ENCODE results near the gene COA1.
"Not testable (repeated sequence)": the region's sequence is repeated elsewhere in the genome, so short reads cannot be mapped to it uniquely, and the experiment has no call there.

Gene COA1

DNA sequence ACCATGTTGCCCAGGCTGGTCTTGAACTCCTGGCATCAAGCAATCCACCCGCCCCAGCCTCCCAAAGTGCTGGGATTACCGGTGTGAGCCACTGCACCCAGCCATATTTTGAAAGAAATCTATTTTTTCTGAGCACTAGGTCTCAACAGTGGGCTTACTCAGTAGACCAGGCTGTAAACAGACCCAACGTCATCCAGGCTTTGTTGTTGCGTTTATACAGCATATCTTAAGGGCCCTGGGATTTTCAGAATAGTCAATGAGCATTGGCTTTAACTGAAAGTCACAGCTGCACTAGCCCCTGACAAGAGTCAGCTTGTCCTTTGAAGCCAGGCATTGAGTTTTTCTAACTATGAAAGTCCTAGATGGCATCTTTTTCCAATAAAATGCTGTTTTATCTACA is 96.6 kb downstream of the COA1 start:
- Histone ChIP-seq H3K36me3 (ENCODE audit: control insufficient read depth, insufficient read depth, low read length) (peaks cover 3% of the 10 kb centered on the region), H3K4me3 (ENCODE audit: insufficient read depth, low read depth, low read length) (no peak overlapping the region), H3K27me3 (ENCODE audit: control insufficient read depth, insufficient read depth, low read length, poor library complexity, severe bottlenecking) (no peaks in the 10 kb centered on the region), H3K4me1 (ENCODE audit: control insufficient read depth, insufficient read depth, low read length) (no peaks in the 10 kb centered on the region), H3K9me3 (ENCODE audit: control insufficient read depth, low read length) (no peaks in the 10 kb centered on the region), H3K27ac (ENCODE audit: insufficient read depth, low read depth, low read length, poor library complexity, severe bottlenecking) (no peak overlapping the region)
- WGBS, 2 experiments: 93 to 96% methylated on average over 4 of the region's 4 CpGs

- H3K4me1 ChIP-seq (ENCODE audit: control insufficient read depth, insufficient read depth, low read length): no peaks in the 10 kb centered on the region
- H3K27me3 ChIP-seq (ENCODE audit: control insufficient read depth, insufficient read depth, low read length, poor library complexity, severe bottlenecking): no peaks in the 10 kb centered on the region
- no peaks in the 10 kb centered on the region for H3K9me3 ChIP-seq (ENCODE audit: control insufficient read depth, low read length)
- H3K36me3 ChIP-seq (ENCODE audit: control insufficient read depth, insufficient read depth, low read length): peaks cover under 1% of the 10 kb centered on the region
- no peak overlapping the region for H3K4me3 ChIP-seq (ENCODE audit: insufficient read depth, low read depth, low read length)
- no peak overlapping the region for H3K27ac ChIP-seq (ENCODE audit: insufficient read depth, low read depth, low read length, poor library complexity, severe bottlenecking)
- 93 to 95% methylated on average over 2 of the region's 2 CpGs for WGBS, 2 experiments
These were observed 97.8 kb downstream of the COA1 start for GRCh38 chr7:43631559-43631958.

DNA sequence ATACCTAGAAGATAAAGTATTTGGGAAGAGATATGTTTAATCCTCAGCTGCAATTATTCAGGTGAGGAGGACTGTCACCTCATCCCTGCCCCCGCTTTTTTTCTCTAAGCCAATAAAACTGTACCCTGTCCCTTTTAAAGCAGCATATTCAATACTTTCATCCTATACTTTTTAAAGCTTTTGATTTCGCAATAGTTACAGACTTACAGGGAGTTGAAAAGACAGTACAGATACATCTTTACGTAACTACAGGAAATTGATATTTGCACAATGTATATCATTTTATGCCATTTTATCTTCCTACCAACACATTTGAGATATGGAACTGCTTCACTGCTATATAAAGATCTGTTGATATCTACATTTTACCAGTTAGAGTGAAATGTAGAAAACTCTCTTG is 98.8 kb downstream of the COA1 start:
- no peak overlapping the region for H3K4me3 ChIP-seq (ENCODE audit: insufficient read depth, low read depth, low read length)
- H3K36me3 ChIP-seq (ENCODE audit: control insufficient read depth, insufficient read depth, low read length): no peaks in the 10 kb centered on the region
- H3K27me3 ChIP-seq (ENCODE audit: control insufficient read depth, insufficient read depth, low read length, poor library complexity, severe bottlenecking): no peaks in the 10 kb centered on the region
- H3K4me1 ChIP-seq (ENCODE audit: control insufficient read depth, insufficient read depth, low read length): no peaks in the 10 kb centered on the region
- no peaks in the 10 kb centered on the region for H3K9me3 ChIP-seq (ENCODE audit: control insufficient read depth, low read length)
- WGBS, 2 experiments: 97 to 98% methylated on average over 2 to 3 of the region's 3 CpGs
- no peak overlapping the region for H3K27ac ChIP-seq (ENCODE audit: insufficient read depth, low read depth, low read length, poor library complexity, severe bottlenecking)

GRCh38 chr7:43629857-43630256 is 99.5 kb downstream of the COA1 start:
- no peak overlapping the region for H3K4me3 ChIP-seq (ENCODE audit: insufficient read depth, low read depth, low read length)
- H3K27ac ChIP-seq (ENCODE audit: insufficient read depth, low read depth, low read length, poor library complexity, severe bottlenecking): no peak overlapping the region
- H3K9me3 ChIP-seq (ENCODE audit: control insufficient read depth, low read length): no peaks in the 10 kb centered on the region
- no peaks in the 10 kb centered on the region for H3K36me3 ChIP-seq (ENCODE audit: control insufficient read depth, insufficient read depth, low read length)
- WGBS, 2 experiments: 95 to 96% methylated on average over 5 to 6 of the region's 6 CpGs
- no peaks in the 10 kb centered on the region for H3K4me1 ChIP-seq (ENCODE audit: control insufficient read depth, insufficient read depth, low read length)
- H3K27me3 ChIP-seq (ENCODE audit: control insufficient read depth, insufficient read depth, low read length, poor library complexity, severe bottlenecking): no peaks in the 10 kb centered on the region

- Histone ChIP-seq H3K36me3 (ENCODE audit: control insufficient read depth, insufficient read depth, low read length) (peaks cover 4% of the 10 kb centered on the region), H3K4me1 (ENCODE audit: control insufficient read depth, insufficient read depth, low read length) (no peaks in the 10 kb centered on the region), H3K9me3 (ENCODE audit: control insufficient read depth, low read length) (no peaks in the 10 kb centered on the region), H3K27ac (ENCODE audit: insufficient read depth, low read depth, low read length, poor library complexity, severe bottlenecking) (no peak overlapping the region), H3K4me3 (ENCODE audit: insufficient read depth, low read depth, low read length) (no peak overlapping the region), H3K27me3 (ENCODE audit: control insufficient read depth, insufficient read depth, low read length, poor library complexity, severe bottlenecking) (no peaks in the 10 kb centered on the region)
- 92 to 97% methylated on average over 2 of the region's 2 CpGs for WGBS, 2 experiments
These were observed 100.9 kb downstream of the COA1 start for GRCh38 chr7:43628431-43628830.

- WGBS, 2 experiments: 89 to 100% methylated on average over 3 of the region's 3 CpGs
- not testable (repeated sequence) for H3K4me1 ChIP-seq (ENCODE audit: control insufficient read depth, insufficient read depth, low read length); H3K27ac ChIP-seq (ENCODE audit: insufficient read depth, low read depth, low read length, poor library complexity, severe bottlenecking); H3K4me3 ChIP-seq (ENCODE audit: insufficient read depth, low read depth, low read length); H3K9me3 ChIP-seq (ENCODE audit: control insufficient read depth, low read length); H3K36me3 ChIP-seq (ENCODE audit: control insufficient read depth, insufficient read depth, low read length); H3K27me3 ChIP-seq (ENCODE audit: control insufficient read depth, insufficient read depth, low read length, poor library complexity, severe bottlenecking)
These were observed 101.5 kb downstream of the COA1 start for GRCh38 chr7:43627798-43628197.

- no peaks in the 10 kb centered on the region for H3K9me3 ChIP-seq (ENCODE audit: control insufficient read depth, low read length)
- no peaks in the 10 kb centered on the region for H3K27me3 ChIP-seq (ENCODE audit: control insufficient read depth, insufficient read depth, low read length, poor library complexity, severe bottlenecking)
- H3K27ac ChIP-seq (ENCODE audit: insufficient read depth, low read depth, low read length, poor library complexity, severe bottlenecking): no peak overlapping the region
- WGBS, 2 experiments: 87 to 95% methylated on average over 1 of the region's 2 CpGs
- no peaks in the 10 kb centered on the region for H3K4me1 ChIP-seq (ENCODE audit: control insufficient read depth, insufficient read depth, low read length)
- H3K36me3 ChIP-seq (ENCODE audit: control insufficient read depth, insufficient read depth, low read length): peaks cover 4% of the 10 kb centered on the region
- H3K4me3 ChIP-seq (ENCODE audit: insufficient read depth, low read depth, low read length): no peak overlapping the region
These were observed 102.6 kb downstream of the COA1 start for GRCh38 chr7:43626695-43627094.

- no peaks in the 10 kb centered on the region for H3K9me3 ChIP-seq (ENCODE audit: control insufficient read depth, low read length)
- H3K36me3 ChIP-seq (ENCODE audit: control insufficient read depth, insufficient read depth, low read length): peaks cover 4% of the 10 kb centered on the region
- H3K4me3 ChIP-seq (ENCODE audit: insufficient read depth, low read depth, low read length): no peak overlapping the region
- no peaks in the 10 kb centered on the region for H3K4me1 ChIP-seq (ENCODE audit: control insufficient read depth, insufficient read depth, low read length)
- H3K27ac ChIP-seq (ENCODE audit: insufficient read depth, low read depth, low read length, poor library complexity, severe bottlenecking): no peak overlapping the region
- WGBS, 2 experiments: 96 to 97% methylated on average over 4 of the region's 4 CpGs
- no peaks in the 10 kb centered on the region for H3K27me3 ChIP-seq (ENCODE audit: control insufficient read depth, insufficient read depth, low read length, poor library complexity, severe bottlenecking)
These were observed 103.3 kb downstream of the COA1 start for GRCh38 chr7:43625980-43626379.

GRCh38 chr7:43625453-43625852 is 103.9 kb downstream of the COA1 start:
- Histone ChIP-seq H3K4me1 (ENCODE audit: control insufficient read depth, insufficient read depth, low read length) (no peaks in the 10 kb centered on the region), H3K36me3 (ENCODE audit: control insufficient read depth, insufficient read depth, low read length) (peaks cover 4% of the 10 kb centered on the region), H3K27ac (ENCODE audit: insufficient read depth, low read depth, low read length, poor library complexity, severe bottlenecking) (no peak overlapping the region), H3K27me3 (ENCODE audit: control insufficient read depth, insufficient read depth, low read length, poor library complexity, severe bottlenecking) (no peaks in the 10 kb centered on the region), H3K9me3 (ENCODE audit: control insufficient read depth, low read length) (no peaks in the 10 kb centered on the region), H3K4me3 (ENCODE audit: insufficient read depth, low read depth, low read length) (no peak overlapping the region)

DNA sequence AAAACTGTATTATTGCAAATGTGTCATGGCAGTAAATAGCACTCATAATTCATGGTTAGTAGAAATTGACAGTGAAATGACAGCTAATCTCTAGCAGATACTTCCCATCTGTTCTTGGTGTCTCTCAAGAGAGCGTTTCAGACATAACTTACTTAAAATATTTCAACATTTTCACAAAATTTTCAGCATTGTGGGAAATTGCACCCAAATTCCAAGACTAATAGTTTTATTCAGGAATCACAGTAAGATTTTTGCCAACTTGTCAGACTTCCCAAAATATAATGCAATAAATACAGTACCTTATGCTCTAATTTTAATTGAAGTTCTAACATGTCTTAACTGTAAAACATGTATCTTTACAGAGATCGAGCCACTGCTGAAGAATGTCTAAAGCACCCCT is 105.2 kb downstream of the COA1 start:
- H3K4me1 ChIP-seq (ENCODE audit: control insufficient read depth, insufficient read depth, low read length): no peaks in the 10 kb centered on the region

DNA sequence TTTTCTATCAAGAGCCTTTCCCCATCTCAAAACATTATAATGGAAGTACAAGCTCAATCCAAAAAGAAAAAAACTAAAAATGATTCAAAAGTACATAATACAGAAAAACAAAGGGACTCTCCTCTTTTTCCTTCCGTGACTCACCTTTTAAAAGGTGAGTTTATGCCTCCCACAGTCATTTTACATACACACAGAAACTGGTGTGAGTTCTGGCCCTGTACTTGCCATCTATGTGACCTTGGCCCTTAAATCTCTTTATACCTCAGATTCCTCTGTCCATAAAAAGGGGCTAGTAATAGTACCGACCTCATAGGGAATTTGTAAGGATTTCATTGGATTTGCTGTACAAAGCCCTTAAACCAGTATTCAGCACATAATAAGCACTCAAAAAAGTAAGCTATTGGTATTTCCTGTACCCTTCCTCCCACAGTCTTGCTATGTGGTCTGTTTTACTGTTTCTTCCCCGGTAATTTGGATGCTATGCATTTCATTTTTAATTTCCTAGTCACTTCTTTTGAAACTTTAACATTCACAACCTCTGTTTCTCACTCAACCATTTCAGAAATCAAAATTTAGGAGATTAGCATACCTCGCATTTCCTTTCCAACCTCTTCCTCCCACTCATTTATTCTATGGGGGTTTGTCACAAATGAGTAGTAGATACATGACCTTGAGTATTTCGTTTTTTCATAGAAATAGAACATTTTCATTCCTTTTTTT is 107.4 kb downstream of the COA1 start:
- 91 to 94% methylated on average over 4 to 5 of the region's 5 CpGs for WGBS, 2 experiments
- peaks cover 4% of the 10 kb centered on the region for H3K36me3 ChIP-seq (ENCODE audit: control insufficient read depth, insufficient read depth, low read length)

More for the DNA sequence above, 105.2 kb downstream of the COA1 start:
- no peaks in the 10 kb centered on the region for H3K27me3 ChIP-seq (ENCODE audit: control insufficient read depth, insufficient read depth, low read length, poor library complexity, severe bottlenecking)
- 98 to 100% methylated on average over 2 of the region's 2 CpGs for WGBS, 2 experiments
- no peak overlapping the region for H3K4me3 ChIP-seq (ENCODE audit: insufficient read depth, low read depth, low read length)
- H3K36me3 ChIP-seq (ENCODE audit: control insufficient read depth, insufficient read depth, low read length): peaks cover 4% of the 10 kb centered on the region
- no peak overlapping the region for H3K27ac ChIP-seq (ENCODE audit: insufficient read depth, low read depth, low read length, poor library complexity, severe bottlenecking)
- no peaks in the 10 kb centered on the region for H3K9me3 ChIP-seq (ENCODE audit: control insufficient read depth, low read length)

More for the DNA sequence above, 107.4 kb downstream of the COA1 start:
- peaks cover 13% of the 10 kb centered on the region for H3K4me1 ChIP-seq (ENCODE audit: control insufficient read depth, insufficient read depth, low read length)
- no peaks in the 10 kb centered on the region for H3K27me3 ChIP-seq (ENCODE audit: control insufficient read depth, insufficient read depth, low read length, poor library complexity, severe bottlenecking)
- no peaks in the 10 kb centered on the region for H3K9me3 ChIP-seq (ENCODE audit: control insufficient read depth, low read length)
- H3K4me3 ChIP-seq (ENCODE audit: insufficient read depth, low read depth, low read length): no peak overlapping the region
- no peak overlapping the region for H3K27ac ChIP-seq (ENCODE audit: insufficient read depth, low read depth, low read length, poor library complexity, severe bottlenecking)

All from ectodermal cell (in vitro differentiated cells).